Caki2 (cell line): ENCODE results near the gene TEX14. TPM values are rescaled to one million over a fixed set of nuclear protein-coding genes. Genes with fewer than 3 reads are reported as not detected.

Source experiments
- DNase-seq: peaks from one replicate; pipeline ENCODE4 v3.0.0-alpha.2; 2015; ENCODE audit warnings: low read depth
- in situ Hi-C: cut with HindIII; loops from 2 replicates; pipeline ENCODE4 v1.10.0; 2016; ENCODE audit warnings: low sequenced_read_pairs, low pct_unique_long_range_greater_than_20kb, mixed read lengths
- total RNA-seq: library from RNA; depleted of rRNA; stranded (reverse); fragments of >200 nt; shearing (Covaris generic); gene quantifications from 2 replicates; pipeline ENCODE4 v1.2.3, GENCODE V29; 2014; ENCODE audit warnings: low replicate concordance

Gene TEX14
- total RNA-seq, 1 experiment from 2014 or later: not detected

DNA sequence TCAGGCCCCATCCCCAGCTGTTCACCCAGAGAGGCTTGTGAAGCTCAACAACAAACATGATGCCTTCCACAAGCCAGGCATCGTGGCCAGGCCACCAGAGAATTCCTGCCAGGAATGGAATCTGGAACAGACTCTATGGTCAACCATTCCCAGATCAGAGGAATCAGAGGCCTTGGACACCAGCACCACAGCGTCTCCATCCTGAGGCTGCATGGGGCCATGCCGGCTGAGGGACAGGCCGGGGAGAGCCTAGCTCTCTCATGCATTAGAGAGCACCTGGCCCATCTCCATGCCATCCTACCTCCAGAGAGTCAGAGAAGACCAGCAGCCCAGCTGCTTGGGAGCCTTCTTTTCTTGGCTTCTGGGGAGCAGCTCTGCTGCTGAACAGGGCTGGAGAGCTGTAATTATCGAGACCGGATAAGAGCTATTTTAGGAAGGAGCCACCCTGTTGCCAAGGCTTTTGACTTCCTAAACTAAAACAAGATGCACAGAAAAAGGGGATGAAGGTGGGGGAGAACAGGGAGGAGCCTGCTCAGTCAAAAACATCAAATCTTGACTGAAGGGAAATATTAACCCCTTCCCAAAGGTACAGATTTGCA lies 152.9 kb downstream of the TEX14 start:
- DNase-seq: no peak
- in situ Hi-C loops: no loop called here

DNA sequence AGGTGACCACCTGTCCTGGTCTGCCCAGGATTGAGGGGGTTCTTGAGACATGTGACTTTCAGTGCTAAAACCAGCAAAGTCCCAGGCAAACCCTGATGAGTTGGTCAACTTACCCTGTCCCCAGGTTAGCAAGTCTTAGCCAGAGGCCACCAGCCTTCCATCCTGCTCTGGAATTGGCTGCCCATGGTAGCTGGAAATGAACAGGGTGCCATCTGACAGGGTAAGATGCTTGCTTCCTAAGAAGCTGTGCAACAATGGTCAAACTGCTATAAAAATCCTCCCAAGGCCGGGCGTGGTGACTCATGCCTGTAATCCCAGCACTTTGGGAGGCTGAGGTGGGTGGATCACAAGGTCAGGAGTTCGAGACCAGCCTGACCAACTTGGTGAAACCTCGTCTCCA lies 154.6 kb downstream of the TEX14 start:
- no peak for DNase-seq
- in situ Hi-C loops: no loop called here

DNA sequence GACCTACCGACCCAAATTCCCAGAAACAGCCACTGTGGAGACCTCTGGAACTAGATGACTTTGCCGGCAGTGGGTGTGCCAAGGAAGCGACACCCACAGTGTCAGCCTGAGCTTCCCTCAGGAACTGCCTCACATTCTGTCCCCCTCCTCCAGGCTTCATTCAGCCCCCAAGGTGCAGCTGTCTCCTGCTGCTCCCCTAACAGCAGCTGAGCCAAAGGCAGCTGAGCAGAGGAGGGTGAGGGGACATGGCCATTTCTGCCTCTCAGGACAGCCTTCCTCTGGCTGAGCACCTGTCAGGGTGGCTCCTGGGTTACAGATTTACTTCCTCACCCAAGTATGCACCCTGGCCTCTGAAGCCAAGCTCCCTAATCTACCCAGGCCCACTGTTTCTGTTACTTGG lies 155.3 kb downstream of the TEX14 start:
- in situ Hi-C loops: no loop called here
- no peak for DNase-seq

DNA sequence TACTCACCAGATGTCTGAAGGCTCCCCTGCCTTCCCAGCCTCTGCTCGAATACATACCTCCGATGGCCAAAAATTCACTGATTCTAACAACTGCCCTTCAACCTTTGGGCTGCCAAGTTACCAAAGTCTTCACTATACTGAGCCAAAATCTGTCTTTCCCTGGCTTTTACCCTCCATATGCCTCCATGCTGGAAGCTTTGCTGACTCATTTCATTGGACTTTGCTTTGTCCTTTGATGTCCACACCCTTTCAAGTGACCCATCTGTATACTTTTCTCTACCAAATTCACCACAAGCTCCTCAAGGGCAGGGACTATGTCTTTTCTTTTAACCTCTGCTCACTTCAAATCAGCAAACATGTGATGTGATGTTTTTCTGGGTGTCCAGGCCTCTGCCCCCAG lies 156.4 kb downstream of the TEX14 start:
- in situ Hi-C loops: no loop called here
- DNase-seq: no peak

DNA sequence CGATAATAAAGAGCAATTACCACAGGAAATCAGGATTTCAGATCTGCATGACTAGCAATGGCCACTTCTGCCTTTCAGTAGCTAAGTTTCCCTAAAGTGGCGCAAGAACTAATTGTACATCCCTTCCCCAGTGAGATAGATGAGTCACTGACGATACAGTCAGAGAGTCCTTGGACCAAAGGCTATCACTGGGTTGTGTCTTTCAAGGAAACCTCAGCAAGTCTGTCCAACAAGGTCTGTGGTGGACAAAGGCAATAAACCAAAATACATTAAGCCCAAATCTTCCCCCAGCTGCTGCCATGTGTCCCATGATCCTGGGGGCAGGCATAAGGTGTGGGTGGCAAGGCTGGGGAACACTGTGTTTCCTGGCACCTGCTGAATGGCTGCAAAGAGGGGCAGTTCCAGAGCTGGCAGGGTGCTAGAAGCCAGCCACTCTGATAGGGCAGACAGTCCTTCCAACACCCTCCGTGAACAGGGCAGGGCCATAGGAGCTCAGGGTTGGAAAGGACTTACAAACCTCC lies 156.9 kb downstream of the TEX14 start:
- in situ Hi-C loops: no loop called here
- DNase-seq: no peak

DNA sequence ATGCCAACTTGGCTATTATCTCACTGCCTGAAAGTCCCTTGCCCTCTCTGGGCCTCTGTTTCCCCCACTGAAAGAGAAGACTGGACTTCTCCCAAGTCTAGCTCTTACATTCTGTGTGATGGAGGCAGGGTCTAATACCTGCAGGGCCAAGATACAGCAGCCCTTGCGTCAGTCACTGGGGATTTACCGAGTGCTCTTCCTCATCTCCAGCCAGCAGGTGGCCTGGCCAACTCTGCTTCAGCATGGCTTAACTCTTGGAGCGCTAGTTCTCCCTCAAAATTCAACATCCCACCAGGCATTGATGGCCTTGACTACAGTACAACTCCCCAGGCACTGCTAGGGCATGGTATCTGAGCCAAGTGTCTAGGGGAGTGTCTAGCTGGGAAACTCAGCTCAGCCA lies 157.5 kb downstream of the TEX14 start:
- DNase-seq: no peak
- in situ Hi-C loops: no loop called here

DNA sequence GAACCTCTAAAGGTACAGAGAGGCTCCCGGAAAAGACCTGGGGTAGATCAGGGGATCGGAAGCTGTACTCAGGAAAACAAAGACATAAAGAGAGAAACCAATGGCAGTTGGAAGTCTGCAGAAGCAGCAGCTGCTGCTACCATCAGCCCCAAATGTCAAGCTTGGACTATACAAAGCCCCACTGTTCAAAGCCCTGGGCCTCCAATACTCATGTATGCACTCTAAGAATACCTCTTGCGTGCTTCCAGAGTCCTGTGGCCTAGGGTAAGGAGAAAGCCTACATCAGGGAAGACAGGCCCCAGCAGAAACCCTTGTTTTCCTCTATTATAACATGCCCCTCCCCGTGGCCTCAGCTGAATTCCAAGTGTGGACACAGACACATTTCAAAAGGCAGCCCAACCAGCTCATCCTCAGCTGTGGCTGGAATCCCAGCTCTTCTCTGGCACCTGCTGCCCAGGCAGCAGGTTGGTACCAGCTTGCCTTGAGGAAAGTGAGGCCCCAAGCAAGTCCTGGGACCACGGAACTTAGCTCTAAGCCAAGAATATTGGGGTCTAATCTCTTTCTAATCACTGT lies 158.1 kb downstream of the TEX14 start:
- in situ Hi-C loops: no loop called here

DNA sequence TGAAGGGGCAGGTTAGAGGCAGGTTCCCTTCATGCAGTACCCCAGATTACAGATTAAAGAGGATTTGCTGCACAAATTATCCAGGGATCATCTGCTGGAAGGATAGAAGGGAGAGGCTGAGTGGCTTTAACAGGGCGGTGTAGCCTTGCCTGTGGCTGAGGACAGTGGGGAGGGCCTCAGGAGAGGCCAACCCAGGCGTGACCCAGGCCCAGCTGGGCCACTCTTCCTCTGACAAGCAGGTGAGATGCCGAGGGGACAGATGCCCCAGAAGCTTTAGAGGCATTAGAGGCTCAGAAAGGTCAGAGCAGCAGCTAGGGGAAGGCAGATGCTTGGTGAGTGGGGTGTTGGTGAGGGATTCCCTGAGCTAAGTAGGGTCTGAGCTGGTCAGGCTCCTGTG lies 159.3 kb downstream of the TEX14 start:
- in situ Hi-C loops: no loop called here
- no peak for DNase-seq

More for the DNA sequence above, 158.1 kb downstream of the TEX14 start:
- no peak for DNase-seq

DNA sequence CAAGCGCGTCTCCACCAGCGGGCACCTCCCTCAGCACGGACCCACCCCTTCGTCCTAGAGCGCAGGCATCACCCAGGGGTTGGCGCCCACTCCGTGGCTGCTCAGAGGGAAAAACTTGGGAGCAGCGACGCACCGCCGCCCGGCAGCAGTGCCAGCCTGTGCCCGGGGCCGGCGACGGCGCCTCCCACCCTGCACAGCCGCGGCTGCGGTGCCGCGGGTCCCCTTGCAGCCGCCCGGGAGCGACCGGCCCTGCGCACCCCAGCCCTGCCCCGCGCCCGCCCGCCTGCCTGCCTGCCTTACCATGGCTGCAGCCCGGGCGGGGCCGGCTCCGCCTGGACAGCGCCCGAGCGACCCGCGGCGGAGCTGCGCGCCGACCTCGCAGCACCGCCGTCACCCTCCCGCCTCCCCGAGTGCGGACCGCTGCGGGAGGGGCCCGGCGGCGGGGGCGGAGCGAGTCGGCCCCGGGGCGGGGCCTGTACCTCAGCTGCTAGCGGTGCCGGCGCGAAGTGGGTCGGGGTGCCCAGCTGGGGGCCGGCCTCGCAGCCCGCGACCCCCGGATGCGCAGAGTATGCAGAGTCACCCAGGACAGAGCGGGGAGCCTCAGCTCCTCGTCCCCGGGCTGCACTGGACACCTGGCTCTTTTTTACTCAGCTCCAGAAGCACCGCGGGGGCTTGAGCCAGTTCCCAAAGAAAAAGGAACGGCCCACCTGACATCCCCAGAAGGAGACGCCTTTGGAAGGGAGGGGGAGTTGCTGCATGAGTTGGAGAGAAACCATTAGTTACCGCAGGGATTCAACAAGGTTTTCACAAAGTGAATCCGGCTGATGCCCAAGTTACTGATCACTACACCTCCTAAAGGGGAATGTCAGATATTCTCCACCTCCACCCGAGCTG lies 159.9 kb downstream of the TEX14 start:
- DNase-seq: peak; percentile 27

DNA sequence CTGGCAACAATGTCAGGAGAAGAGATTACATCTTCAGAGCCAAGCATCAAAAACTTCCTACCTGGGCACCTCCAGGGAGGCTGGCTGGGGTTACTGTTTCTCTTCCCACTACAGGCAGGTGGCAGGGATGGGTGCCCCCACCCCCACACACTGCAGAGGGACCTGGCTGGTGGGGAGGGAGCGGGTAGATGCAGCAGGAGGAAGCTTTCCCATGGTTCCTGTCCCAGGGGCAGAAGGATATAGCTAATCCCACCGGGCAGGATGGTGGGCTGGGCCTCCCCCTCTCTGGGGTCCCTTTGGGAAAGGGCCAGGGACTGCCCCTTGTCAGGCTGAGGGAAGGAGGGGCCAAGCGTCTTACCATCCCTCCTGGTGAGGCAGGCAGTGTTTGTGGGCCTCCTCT lies 160.7 kb downstream of the TEX14 start:
- in situ Hi-C loops: no loop called here
- no peak for DNase-seq

More for the DNA sequence above, 159.9 kb downstream of the TEX14 start:
- in situ Hi-C loops: no loop called here

DNA sequence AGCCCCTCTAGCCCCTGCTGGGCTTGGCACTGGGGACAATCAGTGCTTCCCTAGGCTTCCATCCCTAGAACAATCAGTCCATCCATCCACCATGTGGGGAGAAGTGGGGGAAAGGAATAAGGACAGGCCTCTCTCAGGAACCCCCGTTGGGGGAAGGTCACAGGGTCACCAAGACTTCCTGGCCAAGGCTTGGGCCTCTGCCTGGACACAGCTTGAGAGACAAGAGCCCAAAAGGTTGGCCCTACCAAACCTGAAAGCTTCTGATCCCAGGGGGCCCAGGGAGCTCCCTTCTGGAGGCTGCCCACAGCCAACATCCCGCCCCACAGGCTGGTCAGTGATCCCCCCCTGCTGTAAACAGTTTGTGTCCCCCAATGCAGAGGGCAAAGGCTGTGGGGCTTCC lies 161.2 kb downstream of the TEX14 start:
- in situ Hi-C loops: no loop called here
- no peak for DNase-seq

DNA sequence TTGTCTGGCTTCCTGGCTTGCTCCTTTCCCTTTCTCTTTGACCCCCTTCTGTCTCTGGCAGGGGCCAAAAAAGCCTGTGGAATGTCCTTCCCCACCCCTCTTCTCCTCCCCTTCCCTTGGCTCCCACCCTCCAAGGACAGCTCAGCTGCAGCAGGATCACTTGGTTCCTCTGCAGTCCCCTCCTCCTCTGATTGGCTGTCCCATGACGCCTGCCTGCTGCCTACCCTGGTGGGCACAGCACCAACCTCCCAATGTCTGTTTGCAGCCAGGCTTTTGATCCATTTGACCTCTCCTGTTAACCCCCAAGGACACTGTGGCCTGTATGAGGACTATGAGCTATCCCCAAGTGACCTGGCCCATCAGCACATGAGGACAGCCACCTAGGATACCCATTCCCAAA lies 162.6 kb downstream of the TEX14 start:
- in situ Hi-C loops: no loop called here
- no peak for DNase-seq

DNA sequence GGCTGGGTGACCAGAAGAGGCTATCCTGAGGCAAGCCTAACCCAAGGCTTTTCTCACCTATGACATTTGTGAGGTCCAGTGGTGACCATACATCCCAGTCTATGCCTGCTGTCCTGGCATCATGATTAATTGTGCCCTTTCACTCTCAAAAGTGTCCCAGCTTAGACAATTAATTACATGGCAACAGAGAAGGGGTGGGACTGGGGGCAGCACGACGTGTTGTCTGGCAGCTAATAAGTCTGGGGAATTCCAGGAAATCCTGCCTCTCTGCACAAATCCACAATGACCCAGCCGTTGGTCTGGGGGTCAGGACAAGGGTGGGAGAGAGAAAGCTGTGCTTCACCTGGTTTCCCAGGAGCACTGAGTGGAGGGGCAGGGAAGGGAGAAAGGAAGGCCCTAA lies 163.4 kb downstream of the TEX14 start:
- no peak for DNase-seq
- in situ Hi-C loops: no loop called here

DNA sequence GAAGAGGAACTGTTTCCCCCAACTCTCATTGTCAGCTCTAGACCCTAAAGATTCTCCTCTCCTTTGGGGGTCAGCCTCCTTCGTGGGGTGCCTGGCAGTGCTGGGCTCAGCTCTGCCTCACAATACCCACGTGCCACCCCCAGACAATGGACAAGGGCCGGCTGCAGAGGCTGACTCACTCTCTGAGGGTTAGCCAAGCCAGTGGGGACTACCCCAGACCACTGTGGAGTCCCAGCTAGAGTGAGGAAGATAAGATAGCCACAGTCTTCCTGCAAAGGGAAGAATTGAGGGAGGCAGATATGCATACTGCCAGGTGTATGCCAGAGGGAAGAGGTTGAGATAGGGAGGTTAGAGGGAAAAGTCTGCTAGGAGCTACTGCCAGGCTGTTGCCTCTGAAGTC lies 163.9 kb downstream of the TEX14 start:
- no peak for DNase-seq
- in situ Hi-C loops: no loop called here

DNA sequence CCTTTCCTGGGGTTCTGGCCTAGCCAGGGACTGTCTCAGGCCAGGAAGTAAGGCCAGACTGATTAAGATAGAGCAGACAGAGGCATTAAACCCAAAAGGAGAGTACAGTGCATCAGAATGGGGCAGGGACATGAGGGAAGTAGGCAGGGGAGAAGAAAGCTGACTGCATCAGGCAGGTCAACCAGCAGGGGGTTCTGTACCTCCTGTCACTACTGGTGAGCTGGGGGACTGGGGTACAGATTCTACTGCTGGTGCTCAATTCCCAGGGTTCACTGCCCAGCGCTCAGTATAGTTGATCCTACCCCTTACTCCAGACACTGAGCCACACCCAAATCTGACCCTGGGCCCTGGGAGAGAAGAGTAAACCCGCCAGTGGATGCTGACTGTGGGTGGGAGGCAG lies 164.5 kb downstream of the TEX14 start:
- DNase-seq: no peak
- in situ Hi-C loops: no loop called here

DNA sequence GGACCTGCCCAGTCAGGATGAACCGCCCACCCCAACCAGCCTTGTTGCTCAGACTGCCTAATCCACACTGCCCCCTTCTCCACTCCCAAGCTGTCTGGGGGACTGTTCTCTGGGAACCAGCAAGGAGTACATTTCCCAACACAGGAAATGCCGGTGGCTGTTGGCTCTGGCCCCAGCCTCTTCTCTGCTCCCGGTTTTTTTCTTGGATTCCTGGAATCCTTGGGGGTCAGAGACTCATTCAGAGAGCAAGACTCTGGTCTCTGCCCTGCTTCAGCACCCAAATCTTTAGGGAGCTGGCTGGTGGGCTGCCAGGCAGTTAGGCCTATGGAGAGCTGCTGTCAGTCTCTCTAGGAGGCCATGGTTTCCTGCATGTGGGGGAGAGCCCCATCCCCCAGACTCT lies 166.6 kb downstream of the TEX14 start:
- no peak for DNase-seq
- in situ Hi-C loops: no loop called here

DNA sequence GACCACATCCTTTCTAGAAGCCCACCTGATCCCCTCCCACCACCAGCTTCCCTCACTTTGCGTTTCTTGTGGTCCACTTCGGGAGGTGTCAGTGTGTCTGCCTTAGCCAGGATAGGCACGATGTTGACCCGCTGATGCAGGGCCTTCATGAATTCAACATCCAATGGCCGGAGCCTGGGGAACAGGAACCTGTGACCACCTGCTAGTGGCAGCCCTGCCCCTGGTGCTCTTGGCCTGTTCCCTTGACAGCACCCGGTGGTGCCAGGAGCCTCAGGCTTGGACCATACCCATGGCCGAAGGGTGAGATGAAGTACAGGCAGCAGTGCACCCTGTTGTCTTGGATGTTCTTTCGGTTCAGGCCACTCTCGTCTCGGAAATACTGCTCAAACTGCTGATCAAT lies 170.2 kb downstream of the TEX14 start:
- DNase-seq: no peak
- in situ Hi-C loops: no loop called here

DNA sequence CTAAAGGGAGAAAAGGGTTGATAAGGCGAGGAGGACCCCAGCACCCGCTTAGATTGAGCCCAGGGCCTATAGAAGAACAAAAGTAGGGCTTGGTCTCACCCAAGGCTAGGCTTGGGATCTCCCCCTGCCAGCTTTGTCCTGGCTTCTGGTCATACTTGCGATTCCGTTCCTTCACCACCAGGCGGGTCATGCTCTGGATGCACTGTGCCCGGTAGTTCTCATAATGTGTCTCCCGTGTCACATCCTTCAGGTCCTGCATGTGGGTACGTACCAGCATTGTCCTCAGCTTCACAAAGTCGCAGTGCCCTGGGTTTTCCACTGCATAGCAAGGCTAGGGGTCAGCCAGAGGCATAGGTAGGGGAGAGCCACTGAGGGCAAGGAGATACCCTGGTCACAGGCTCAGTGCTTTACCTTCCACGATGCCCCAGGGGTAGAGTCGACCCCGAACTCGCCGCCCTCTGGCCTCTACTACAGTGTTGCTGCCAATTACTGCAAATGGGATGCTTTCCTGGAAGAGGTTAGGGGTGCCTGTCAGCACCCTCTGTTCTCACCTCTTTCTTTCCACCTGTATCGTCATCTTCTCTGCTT lies 170.9 kb downstream of the TEX14 start:
- no peak for DNase-seq
- in situ Hi-C loops: no loop called here
